Measurements from ENCODE around the gene MRAP.

Gene MRAP

DNA sequence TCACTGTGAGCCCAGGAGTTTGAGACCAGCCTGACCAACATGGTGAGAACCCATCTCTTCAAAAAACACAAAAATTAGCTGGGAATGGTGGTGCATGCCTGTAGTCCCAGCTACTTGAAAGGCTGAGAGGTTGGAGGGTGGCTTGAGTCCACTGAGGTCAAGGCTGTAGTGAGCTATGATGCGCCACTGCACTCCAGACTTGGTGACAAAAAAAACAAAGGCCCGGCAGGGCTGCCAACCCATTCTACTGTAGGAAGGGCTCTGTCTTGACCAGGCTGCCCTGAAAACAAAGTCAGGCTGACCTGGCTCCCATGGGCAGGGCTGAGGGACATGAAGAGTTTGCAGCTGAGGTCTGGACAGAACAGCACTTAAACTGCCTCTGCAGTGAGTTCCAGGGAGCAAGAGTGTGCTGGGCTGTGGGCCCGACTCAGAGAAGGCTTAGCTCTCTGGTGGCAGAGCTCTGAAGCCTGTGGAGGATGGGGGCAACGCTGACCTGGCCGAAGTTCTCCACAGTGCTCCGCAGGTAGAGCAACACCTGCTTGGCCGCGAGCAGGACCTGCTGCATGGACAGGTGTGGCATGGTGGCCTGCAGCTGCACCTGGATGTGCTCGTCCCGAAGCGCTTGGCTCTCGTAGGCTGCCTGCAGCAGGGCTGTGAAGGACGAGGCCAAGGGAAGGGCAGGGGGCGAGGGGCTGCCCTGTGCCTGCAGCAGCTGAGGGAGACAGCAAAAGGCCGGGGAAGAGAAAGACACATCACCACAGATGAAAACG, 51.7 kb downstream of the MRAP start:
- DNase-seq (ENCODE audit: low read depth): no peak
- TF ChIP-seq, protein P1, sequence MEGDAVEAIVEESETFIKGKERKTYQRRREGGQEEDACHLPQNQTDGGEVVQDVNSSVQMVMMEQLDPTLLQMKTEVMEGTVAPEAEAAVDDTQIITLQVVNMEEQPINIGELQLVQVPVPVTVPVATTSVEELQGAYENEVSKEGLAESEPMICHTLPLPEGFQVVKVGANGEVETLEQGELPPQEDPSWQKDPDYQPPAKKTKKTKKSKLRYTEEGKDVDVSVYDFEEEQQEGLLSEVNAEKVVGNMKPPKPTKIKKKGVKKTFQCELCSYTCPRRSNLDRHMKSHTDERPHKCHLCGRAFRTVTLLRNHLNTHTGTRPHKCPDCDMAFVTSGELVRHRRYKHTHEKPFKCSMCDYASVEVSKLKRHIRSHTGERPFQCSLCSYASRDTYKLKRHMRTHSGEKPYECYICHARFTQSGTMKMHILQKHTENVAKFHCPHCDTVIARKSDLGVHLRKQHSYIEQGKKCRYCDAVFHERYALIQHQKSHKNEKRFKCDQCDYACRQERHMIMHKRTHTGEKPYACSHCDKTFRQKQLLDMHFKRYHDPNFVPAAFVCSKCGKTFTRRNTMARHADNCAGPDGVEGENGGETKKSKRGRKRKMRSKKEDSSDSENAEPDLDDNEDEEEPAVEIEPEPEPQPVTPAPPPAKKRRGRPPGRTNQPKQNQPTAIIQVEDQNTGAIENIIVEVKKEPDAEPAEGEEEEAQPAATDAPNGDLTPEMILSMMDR (IDR thresholded peaks at IDR 0.05; ENCODE audit: low read depth, low read length, missing control alignments): no peak
- in situ Hi-C loops (cut with HindIII; ENCODE audit: low sequenced_read_pairs): no loop called here
- H3K4me3 ChIP-seq (ENCODE audit: low read depth, low read length): no peak overlapping the region

- TF ChIP-seq, protein P1 (IDR thresholded peaks at IDR 0.05; ENCODE audit: low read depth, low read length, missing control alignments): no peak
Observed at GRCh38 chr21:32350981-32351380, 52.3 kb downstream of the MRAP start.

DNA sequence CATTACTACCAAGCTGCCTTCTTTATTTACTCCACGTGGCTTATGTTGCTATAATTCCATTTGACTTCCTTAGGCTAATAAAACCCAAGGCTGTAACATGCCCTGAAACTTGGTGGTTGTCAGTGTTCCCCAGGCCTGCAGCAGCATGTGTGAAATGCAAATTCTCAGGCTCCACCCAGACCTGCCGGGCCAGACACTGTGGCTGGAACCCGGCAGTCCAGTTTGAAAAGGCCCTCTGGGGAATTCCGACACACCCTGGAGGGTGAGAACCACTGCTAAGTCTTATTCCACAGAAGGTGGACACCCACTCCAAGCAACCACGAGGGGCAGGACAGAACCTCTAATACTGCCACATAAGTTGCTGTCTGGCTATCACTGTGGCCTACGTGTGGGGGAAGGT, 52.8 kb downstream of the MRAP start:
- TF ChIP-seq, protein P1 (IDR thresholded peaks at IDR 0.05; ENCODE audit: low read depth, low read length, missing control alignments): no peak
- in situ Hi-C loops (cut with HindIII; ENCODE audit: low sequenced_read_pairs): no loop called here
- DNase-seq (ENCODE audit: low read depth): no peak
- no peak overlapping the region for H3K4me3 ChIP-seq (ENCODE audit: low read depth, low read length)

More at GRCh38 chr21:32350981-32351380, 52.3 kb downstream of the MRAP start:
- H3K4me3 ChIP-seq (ENCODE audit: low read depth, low read length): no peak overlapping the region
- DNase-seq (ENCODE audit: low read depth): no peak
- in situ Hi-C loops (cut with HindIII; ENCODE audit: low sequenced_read_pairs): no loop called here

DNA sequence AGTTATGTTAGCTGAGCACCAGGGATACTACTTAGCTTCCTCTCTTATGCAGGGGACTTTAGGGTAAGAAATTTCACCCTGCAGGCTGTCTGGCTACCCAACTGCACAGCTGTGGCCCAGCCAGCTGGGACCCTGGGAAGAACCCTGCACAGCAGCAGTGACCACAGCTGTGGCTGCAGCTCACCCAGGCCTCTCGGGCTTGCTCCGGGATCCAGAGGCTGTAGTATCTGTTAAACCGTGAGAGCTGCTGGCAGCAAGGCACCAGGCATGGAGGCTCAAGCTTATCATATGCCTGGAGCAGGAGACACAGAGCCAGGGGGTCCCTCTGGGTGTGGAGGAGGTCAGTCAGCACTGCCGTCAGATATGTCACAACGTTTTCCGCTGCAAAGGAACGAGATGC, 53.9 kb downstream of the MRAP start:
- no peak overlapping the region for H3K4me3 ChIP-seq (ENCODE audit: low read depth, low read length)
- no peak for DNase-seq (ENCODE audit: low read depth)
- in situ Hi-C loops (cut with HindIII; ENCODE audit: low sequenced_read_pairs): no loop called here
- TF ChIP-seq, protein P1 (IDR thresholded peaks at IDR 0.05; ENCODE audit: low read depth, low read length, missing control alignments): no peak

DNA sequence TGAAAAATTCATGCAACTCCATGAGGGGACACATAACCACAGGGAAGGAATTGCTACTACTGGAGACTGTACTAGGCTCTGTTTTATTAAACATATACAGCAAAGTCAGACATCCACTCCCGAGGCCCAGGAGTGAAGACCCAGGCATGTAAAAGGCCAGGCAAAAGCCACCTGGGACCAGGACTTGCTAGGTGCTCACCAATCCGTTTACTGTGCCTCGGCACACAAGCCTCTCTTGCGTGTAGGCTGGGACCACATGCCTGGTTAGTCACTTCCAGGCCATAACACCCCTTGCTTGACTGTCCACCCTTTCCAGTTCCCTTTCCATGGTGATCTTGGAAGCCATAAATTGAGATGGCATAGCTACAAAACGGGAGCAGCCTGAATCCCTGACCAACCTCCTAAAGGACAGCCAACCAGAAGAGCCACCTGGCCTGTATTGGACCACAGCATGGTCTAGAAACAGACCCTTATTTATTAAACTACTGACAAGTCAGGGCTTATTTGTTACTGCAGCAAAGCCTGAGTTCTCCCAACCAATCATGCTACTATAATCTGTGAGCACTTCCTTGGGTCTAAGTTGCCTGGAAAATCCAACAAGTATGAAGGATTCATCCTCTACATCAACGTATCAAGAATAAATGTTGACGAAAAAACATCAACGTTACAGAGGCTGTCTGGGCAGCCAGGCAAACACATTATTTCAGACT, 54.5 kb downstream of the MRAP start:
- in situ Hi-C loops (cut with HindIII; ENCODE audit: low sequenced_read_pairs): no loop called here
- H3K4me3 ChIP-seq (ENCODE audit: low read depth, low read length): no peak overlapping the region
- TF ChIP-seq, protein P1 (IDR thresholded peaks at IDR 0.05; ENCODE audit: low read depth, low read length, missing control alignments): no peak
- no peak for DNase-seq (ENCODE audit: low read depth)

DNA sequence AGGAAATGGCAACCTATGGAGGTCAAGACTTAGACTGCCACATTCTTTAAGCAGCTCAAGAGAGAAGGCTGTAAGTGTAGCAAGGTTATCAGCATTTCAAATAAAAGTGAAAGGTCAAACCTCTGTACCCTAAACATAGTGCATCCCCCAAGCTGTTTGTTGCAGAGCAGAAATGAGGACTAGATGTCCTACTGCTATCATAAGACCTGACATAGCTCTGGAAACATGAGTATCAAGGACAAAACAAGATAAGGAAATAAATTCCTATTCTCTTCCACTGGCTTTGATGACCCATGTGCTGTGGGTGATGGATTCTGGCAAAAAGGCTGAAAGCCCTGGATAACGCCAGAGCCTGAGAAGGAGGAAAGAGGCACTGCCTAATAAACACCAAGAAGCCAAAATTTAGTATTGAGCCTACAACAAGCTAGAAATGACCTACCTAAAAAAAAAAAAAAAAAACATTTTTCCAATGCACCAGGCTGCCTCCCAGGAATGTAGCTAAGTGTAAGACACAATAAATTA, 58.3 kb downstream of the MRAP start:
- TF ChIP-seq, protein P1 (IDR thresholded peaks at IDR 0.05; ENCODE audit: low read depth, low read length, missing control alignments): no peak
- no peak for DNase-seq (ENCODE audit: low read depth)
- in situ Hi-C loops (cut with HindIII; ENCODE audit: low sequenced_read_pairs): no loop called here
- no peak overlapping the region for H3K4me3 ChIP-seq (ENCODE audit: low read depth, low read length)

Data from astrocyte of the cerebellum (primary cell).